ENCODE results near the gene CHST4. TPM values are rescaled to one million over a fixed set of nuclear protein-coding genes. Genes with fewer than 3 reads are reported as not detected.
"Not testable (repeated sequence)": the region's sequence is repeated elsewhere in the genome, so short reads cannot be mapped to it uniquely, and the experiment has no call there.

The CHST4 gene
- total RNA-seq, 4 donors from 2014 or later: 0.15 to 4.3 TPM; not detected in 2

GRCh38 chr16:71572497-71573116 lies 46.4 kb downstream of the CHST4 start:
- Histone ChIP-seq H3K27ac (no peak overlapping the region), H3K36me3 (no peaks in the 10 kb centered on the region), H3K4me3 (no peak overlapping the region), H3K4me1 (no peaks in the 10 kb centered on the region), H3K27me3 (peaks cover 5% of the 10 kb centered on the region), H3K9me3 (no peaks in the 10 kb centered on the region)
- no peak for ATAC-seq
- TF ChIP-seq, protein P1, sequence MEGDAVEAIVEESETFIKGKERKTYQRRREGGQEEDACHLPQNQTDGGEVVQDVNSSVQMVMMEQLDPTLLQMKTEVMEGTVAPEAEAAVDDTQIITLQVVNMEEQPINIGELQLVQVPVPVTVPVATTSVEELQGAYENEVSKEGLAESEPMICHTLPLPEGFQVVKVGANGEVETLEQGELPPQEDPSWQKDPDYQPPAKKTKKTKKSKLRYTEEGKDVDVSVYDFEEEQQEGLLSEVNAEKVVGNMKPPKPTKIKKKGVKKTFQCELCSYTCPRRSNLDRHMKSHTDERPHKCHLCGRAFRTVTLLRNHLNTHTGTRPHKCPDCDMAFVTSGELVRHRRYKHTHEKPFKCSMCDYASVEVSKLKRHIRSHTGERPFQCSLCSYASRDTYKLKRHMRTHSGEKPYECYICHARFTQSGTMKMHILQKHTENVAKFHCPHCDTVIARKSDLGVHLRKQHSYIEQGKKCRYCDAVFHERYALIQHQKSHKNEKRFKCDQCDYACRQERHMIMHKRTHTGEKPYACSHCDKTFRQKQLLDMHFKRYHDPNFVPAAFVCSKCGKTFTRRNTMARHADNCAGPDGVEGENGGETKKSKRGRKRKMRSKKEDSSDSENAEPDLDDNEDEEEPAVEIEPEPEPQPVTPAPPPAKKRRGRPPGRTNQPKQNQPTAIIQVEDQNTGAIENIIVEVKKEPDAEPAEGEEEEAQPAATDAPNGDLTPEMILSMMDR (IDR thresholded peaks at IDR 0.05): no peak
- TF ChIP-seq POLR2AphosphoS5 (IDR thresholded peaks at IDR 0.05) (no peak), POLR2A (IDR thresholded peaks at IDR 0.05) (no peak), EP300 (IDR thresholded peaks at IDR 0.05) (no peak)
- 33 to 40% methylated on average over 3 of the region's 3 CpGs for WGBS, 2 donors (ENCODE audit: low coverage in 1 of 2)

DNA sequence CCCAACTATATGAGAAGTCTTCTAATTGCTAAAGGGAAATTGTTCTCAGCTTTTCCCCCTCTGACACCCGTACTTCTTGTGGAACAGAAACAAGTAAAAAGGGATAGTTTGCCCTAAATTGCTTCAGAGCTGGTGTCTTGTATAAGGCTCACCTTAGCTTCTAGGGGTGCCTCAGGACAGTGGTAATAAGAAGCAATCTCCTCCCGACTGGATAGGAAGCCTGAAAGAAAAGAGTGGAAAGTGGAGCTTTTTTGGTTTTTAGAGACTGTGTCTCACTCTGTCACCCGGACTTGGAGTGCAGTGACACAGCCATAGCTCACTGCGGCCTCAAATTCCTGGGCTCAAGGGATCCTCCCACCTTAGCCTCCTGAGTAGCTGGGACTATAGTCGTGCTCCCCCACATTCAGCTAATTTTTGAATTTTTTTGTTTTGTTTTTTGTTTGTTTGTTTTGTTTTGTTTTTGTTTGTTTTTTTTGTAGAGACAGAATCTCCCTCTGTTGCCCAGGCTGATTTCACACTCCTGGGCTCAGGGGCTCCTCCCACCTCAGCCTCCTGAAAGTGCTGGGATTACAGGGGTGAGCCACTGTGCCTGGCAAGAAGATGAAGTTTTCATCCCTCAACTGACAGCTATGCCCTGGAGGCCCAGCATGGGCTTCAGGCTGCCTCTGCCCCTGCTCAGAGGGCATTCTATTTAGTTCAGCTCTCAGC lies 47.3 kb downstream of the CHST4 start:
- Histone ChIP-seq H3K9me3 (no peaks in the 10 kb centered on the region), H3K4me3 (no peak overlapping the region), H3K27me3 (peaks cover 5% of the 10 kb centered on the region), H3K27ac (no peak overlapping the region), H3K4me1 (no peaks in the 10 kb centered on the region), H3K36me3 (no peaks in the 10 kb centered on the region)
- WGBS, 2 donors (ENCODE audit: low coverage in 1 of 2): 75 to 79% methylated on average over 3 to 5 of the region's 5 CpGs
- ATAC-seq: no peak
- TF ChIP-seq POLR2A (IDR thresholded peaks at IDR 0.05) (no peak), POLR2AphosphoS5 (IDR thresholded peaks at IDR 0.05) (no peak), EP300 (IDR thresholded peaks at IDR 0.05) (no peak)
- TF ChIP-seq, protein P1 (IDR thresholded peaks at IDR 0.05): no peak

GRCh38 chr16:71574702-71575101 lies 48.5 kb downstream of the CHST4 start:
- Histone ChIP-seq H3K36me3 (no peaks in the 10 kb centered on the region), H3K9me3 (no peaks in the 10 kb centered on the region), H3K27me3 (peaks cover 5% of the 10 kb centered on the region), H3K4me3 (no peak overlapping the region), H3K27ac (no peak overlapping the region), H3K4me1 (no peaks in the 10 kb centered on the region)
- TF ChIP-seq EP300 (IDR thresholded peaks at IDR 0.05) (no peak), POLR2AphosphoS5 (IDR thresholded peaks at IDR 0.05) (no peak), POLR2A (IDR thresholded peaks at IDR 0.05) (no peak)
- TF ChIP-seq, protein P1 (IDR thresholded peaks at IDR 0.05): no peak
- no peak for ATAC-seq

GRCh38 chr16:71576971-71577370 lies 50.7 kb downstream of the CHST4 start, which contains the start of gene TAT:
TSS of gene TAT (minus strand) at chr16:71577092. CDS start at chr16:71576415, 677 bp downstream.
- H3K36me3 ChIP-seq: no peaks in the 10 kb centered on the region
- H3K4me3 ChIP-seq: no peak within 1 kb of the TSS
- ATAC-seq: no peak
- WGBS, 2 donors (ENCODE audit: low coverage in 1 of 2): 0 to 8% methylated on average over 2 to 3 of the region's 3 CpGs
- no peaks in the 10 kb centered on the region for H3K9me3 ChIP-seq
- H3K27me3 ChIP-seq: peaks cover 5% of the 10 kb centered on the region
- H3K4me1 ChIP-seq: no peaks in the 10 kb centered on the region
- no peak within 1 kb of the TSS for H3K27ac ChIP-seq
- TF ChIP-seq, protein P1 (IDR thresholded peaks at IDR 0.05): no peak
- TF ChIP-seq POLR2A (IDR thresholded peaks at IDR 0.05) (no peak), POLR2AphosphoS5 (IDR thresholded peaks at IDR 0.05) (no peak), EP300 (IDR thresholded peaks at IDR 0.05) (no peak)

DNA sequence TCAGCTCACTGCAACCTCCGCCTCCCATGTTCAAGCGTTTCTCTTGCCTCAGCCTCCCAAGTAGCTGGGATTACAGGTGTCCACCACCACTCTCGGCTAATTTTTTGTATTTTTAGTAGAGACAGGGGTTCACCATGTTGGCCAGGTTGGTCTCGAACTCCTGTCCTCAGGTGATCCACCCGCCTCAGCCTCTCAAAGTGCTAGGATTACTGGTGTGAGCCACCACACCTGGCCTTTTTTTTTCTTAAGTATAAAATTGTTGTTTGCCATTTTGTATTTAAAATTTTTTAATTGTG lies 56.3 kb downstream of the CHST4 start:
- not testable (repeated sequence) for H3K9me3 ChIP-seq, H3K27ac ChIP-seq, H3K36me3 ChIP-seq, H3K4me3 ChIP-seq, H3K4me1 ChIP-seq, ATAC-seq
- H3K27me3 ChIP-seq: peaks cover 20% of the 10 kb centered on the region
- WGBS, 2 donors (ENCODE audit: low coverage in 1 of 2): 83 to 88% methylated on average over 2 to 5 of the region's 5 CpGs

Measured in gastroesophageal sphincter (tissue), 4 donors.